Prostate gland (tissue), 2 donors: ENCODE measurements around the gene PRPF38B. TPM values are rescaled to one million over a fixed set of nuclear protein-coding genes. Genes with fewer than 3 reads are reported as not detected.

Experiments used
- DNase-seq: peaks from one replicate; pipeline ENCODE4 v3.0.0-alpha.2; 2019; ENCODE audit warnings: low spot score
- H3K27ac ChIP-seq, 2 donors: fragments of 200-600 bp; sonication (generic); 2 replicates each; pipeline ENCODE4 v1.5.1; 2017 to 2019
- H3K27me3 ChIP-seq: fragments of 200-600 bp; sonication (generic); replicated peaks from 2 replicates; pipeline ENCODE4 v1.5.1; 2019; ENCODE audit not compliant: insufficient read depth
- H3K36me3 ChIP-seq, 2 donors: fragments of 200-600 bp; sonication (generic); 1 replicate in 1 of 2; 2 replicates in 1 of 2; pipeline versions ENCODE4 v1.5.1 to v1.8.1; 2017 to 2019
- H3K4me1 ChIP-seq: fragments of 200-600 bp; sonication (generic); replicated peaks from 2 replicates; pipeline ENCODE4 v1.5.1; 2019
- H3K4me3 ChIP-seq, 2 donors: fragments of 200-600 bp; sonication (generic); 2 replicates each; pipeline ENCODE4 v1.5.1; 2017 to 2019
- H3K9me3 ChIP-seq: fragments of 200-600 bp; sonication (generic); 2 replicates; pipeline ENCODE4 v1.5.1; 2017
- CTCF ChIP-seq, 4 experiments: fragments of 200-600 bp in 2 of 4; fragments of 450-650 bp in 2 of 4; sonication (generic) in 2 of 4; IDR thresholded peaks; 1 replicate in 3 of 4; 2 replicates in 1 of 4; pipeline ENCODE4 v1.5.1; 2016 to 2019; ENCODE audit warnings: antibody characterized with exemption in 4 of 4, mild to moderate bottlenecking in 2 of 4, moderate library complexity in 2 of 4
- POLR2A ChIP-seq: fragments of 450-650 bp; IDR thresholded peaks from one replicate; pipeline ENCODE4 v1.6.1; 2016; ENCODE audit warnings: antibody characterized with exemption, mild to moderate bottlenecking
- POLR2AphosphoS5 ChIP-seq: sonication (generic); formaldehyde crosslinking; IDR thresholded peaks from one replicate; pipeline ENCODE4 v1.6.1; 2017; ENCODE audit warnings: antibody characterized with exemption
- WGBS: methylation state at CpG from one replicate; pipeline ENCODE4 v1.1.5; 2018; 5-methylcytosine and 5-hydroxymethylcytosine counted together
- intact Hi-C: fragments of 100-400 bp; cut with DNase I; formaldehyde crosslinking; loops from one replicate; pipeline ENCODE4 v1.14.2; 2022
- total RNA-seq, 2 donors: library from RNA; depleted of rRNA; stranded (reverse); fragments of >200 nt; gene quantifications; one replicate each; pipeline ENCODE4 v1.1.0, GENCODE V29; 2016

The PRPF38B gene
- total RNA-seq, result 10 to 100 TPM; 18.9 to 24.2 TPM

- peak; percentile 94 for DNase-seq
- H3K27ac ChIP-seq, result peak within 1 kb of the TSS; percentile 98 to 99
- under 1% methylated on average over 58 of the region's 59 CpGs for WGBS
- no peaks in the 10 kb centered on the region for H3K36me3 ChIP-seq
- H3K9me3 ChIP-seq, result no peaks in the 10 kb centered on the region
- H3K4me3 ChIP-seq, result peak within 1 kb of the TSS; percentile 76 to 84
- TF ChIP-seq CTCF (IDR thresholded peaks at IDR 0.05), result peak in 1 of 4 experiments; percentile 9
- peak; percentile 84 for TF ChIP-seq POLR2A
- TF ChIP-seq POLR2AphosphoS5, result peak; percentile 88
- H3K27me3 ChIP-seq, result no peaks in the 10 kb centered on the region
- intact Hi-C loops, result loop anchor here (5.0 to 10.0 kb wide), 2 partner anchors 53 to 135 kb away; partner anchors contain the start of gene STXBP3
- H3K4me1 ChIP-seq, result no peaks in the 10 kb centered on the region
Measured at GRCh38 chr1:108691942-108692723, at the start of gene PRPF38B. TSS of gene PRPF38B (plus strand) at chr1:108692310. CDS start at chr1:108692592, 282 bp downstream.

- 26% methylated on average over 3 of the region's 3 CpGs for WGBS
- H3K27me3 ChIP-seq, result no peaks in the 10 kb centered on the region
- no peak overlapping the region for H3K4me3 ChIP-seq
- peak; percentile 32 to 79 (median 54) for TF ChIP-seq CTCF (IDR thresholded peaks at IDR 0.05)
- no peak for TF ChIP-seq POLR2A
- no peak for TF ChIP-seq POLR2AphosphoS5
- intact Hi-C loops, result loop anchor here (2.0 kb wide), 1 partner anchor 133 kb away; no protein-coding TSS in a partner anchor
- DNase-seq, result peak; percentile 57
- H3K4me1 ChIP-seq, result no peaks in the 10 kb centered on the region
- H3K9me3 ChIP-seq, result no peaks in the 10 kb centered on the region
- H3K36me3 ChIP-seq, result no peaks in the 10 kb centered on the region
- no peak overlapping the region for H3K27ac ChIP-seq
Measured at GRCh38 chr1:108643492-108644335, 48.4 kb upstream of the PRPF38B start.

- Histone ChIP-seq H3K4me3 (no peak overlapping the region), H3K4me1 (no peaks in the 10 kb centered on the region), H3K27ac (no peak overlapping the region), H3K27me3 (no peaks in the 10 kb centered on the region), H3K36me3 (no peaks in the 10 kb centered on the region), H3K9me3 (no peaks in the 10 kb centered on the region)
- TF ChIP-seq POLR2AphosphoS5 (no peak), POLR2A (no peak), CTCF (IDR thresholded peaks at IDR 0.05) (no peak)
- no peak for DNase-seq
- intact Hi-C loops, result no loop called here
- 28% methylated on average over 7 of the region's 7 CpGs for WGBS
Measured at GRCh38 chr1:108644984-108645383, 47.1 kb upstream of the PRPF38B start.

GRCh38 chr1:108645564-108646184, 46.4 kb upstream of the PRPF38B start:
- H3K27me3 ChIP-seq, result no peaks in the 10 kb centered on the region
- H3K9me3 ChIP-seq, result no peaks in the 10 kb centered on the region
- 81% methylated on average over 9 of the region's 9 CpGs for WGBS
- DNase-seq, result no peak
- intact Hi-C loops, result no loop called here
- no peaks in the 10 kb centered on the region for H3K4me1 ChIP-seq
- H3K36me3 ChIP-seq, result no peaks in the 10 kb centered on the region
- no peak overlapping the region for H3K27ac ChIP-seq
- no peak overlapping the region for H3K4me3 ChIP-seq
- TF ChIP-seq POLR2AphosphoS5, result no peak
- TF ChIP-seq POLR2A, result no peak
- no peak for TF ChIP-seq CTCF (IDR thresholded peaks at IDR 0.05)
